Measurements from ENCODE around the gene WIPF1.

GRCh38 chr2:174617120-174617519, 19.5 kb upstream of the WIPF1 start:
- TF ChIP-seq CTCF (IDR thresholded peaks at IDR 0.05), result no peak
- no peak for TF ChIP-seq POLR2A (IDR thresholded peaks at IDR 0.05)

All from body of pancreas (tissue), 4 donors.